Stomach (tissue), 9 donors: Measurements from ENCODE around the gene SKA1. TPM values are rescaled to one million over a fixed set of nuclear protein-coding genes. Genes with fewer than 3 reads are reported as not detected.

Experiments used
- DNase-seq, 2 donors: peaks; one replicate each; pipeline versions ENCODE4 v3.0.0 to v3.0.0-alpha.2; 2013 to 2019
- H3K27ac ChIP-seq, 5 donors: fragments of 200-600 bp in 4 of 5; sonication (generic) in 4 of 5; one replicate each; pipeline ENCODE4 v1.5.1; 2013 to 2019; ENCODE audit warnings: mild to moderate bottlenecking in 1 of 5, moderate library complexity in 1 of 5
- H3K27me3 ChIP-seq, 3 donors: fragments of 200-600 bp; sonication (generic); one replicate each; pipeline ENCODE4 v1.5.1; 2017 to 2019; ENCODE audit warnings: mixed run types in 1 of 3
- H3K36me3 ChIP-seq, 4 donors: fragments of 200-600 bp; sonication (generic); 1 replicate in 3 of 4; 2 replicates in 1 of 4; pipeline ENCODE4 v1.5.1; 2016 to 2019
- H3K4me1 ChIP-seq, 4 donors: fragments of 200-600 bp; sonication (generic); one replicate each; pipeline ENCODE4 v1.5.1; 2016 to 2019
- H3K4me3 ChIP-seq, 4 donors: fragments of 200-600 bp; sonication (generic) in 3 of 4; one replicate each; pipeline ENCODE4 v1.5.1; 2016 to 2019; ENCODE audit warnings: mild to moderate bottlenecking in 1 of 4
- H3K9me3 ChIP-seq, 4 donors: fragments of 200-600 bp; sonication (generic); one replicate each; pipeline ENCODE4 v1.5.1; 2016 to 2019
- EP300 ChIP-seq: sonication (generic); formaldehyde crosslinking; IDR thresholded peaks from one replicate; pipeline ENCODE4 v1.6.1; 2017; ENCODE audit warnings: antibody characterized with exemption
- POLR2A ChIP-seq, 4 donors: fragments of 450-650 bp; IDR thresholded peaks; one replicate each; pipeline ENCODE4 v1.6.1; 2016; ENCODE audit warnings: antibody characterized with exemption in 4 of 4, control low read depth in 2 of 4, mild to moderate bottlenecking in 1 of 4, moderate library complexity in 1 of 4
- POLR2AphosphoS5 ChIP-seq, 3 donors: sonication (generic); formaldehyde crosslinking; IDR thresholded peaks; one replicate each; pipeline ENCODE4 v1.6.1; 2016; ENCODE audit warnings: antibody characterized with exemption in 3 of 3
- WGBS, 5 donors: extraction: QIAGEN DNeasy Blood & Tissue Kit in 3 of 5; methylation state at CpG; one replicate each; pipeline versions ENCODE4 v1.1.5 to v1.1.7; 2013 to 2018; 5-methylcytosine and 5-hydroxymethylcytosine counted together
- intact Hi-C: fragments of 100-400 bp; cut with DNase I; formaldehyde crosslinking; loops from one replicate; pipeline ENCODE4 v1.15.1; 2023; ENCODE audit warnings: low total_unique reads
- polyA plus RNA-seq, 3 donors: library from polyadenylated mRNA; stranded (reverse); fragments of 200-250 nt; gene quantifications; one replicate each; pipeline ENCODE4 v1.2.3, GENCODE V29; 2013
- total RNA-seq, 5 donors: library from RNA; depleted of rRNA; stranded (reverse); fragments of >200 nt; gene quantifications; one replicate each; pipeline versions ENCODE4 v1.1.0 to v1.2.3, GENCODE V29; 2014 to 2016
- TF ChIP-seq, protein P1 (sequence below), 7 experiments: fragments of 450-650 bp in 4 of 7; fragments of 200-600 bp in 3 of 7; sonication (generic) in 3 of 7; IDR thresholded peaks; one replicate each; pipeline ENCODE4 v1.5.1; 2016 to 2019; ENCODE audit warnings: antibody characterized with exemption in 7 of 7, control low read depth in 2 of 7, mild to moderate bottlenecking in 1 of 7
- donor health status: healthy with polysubstance abuse.
- donor health status: Bipolar disorder and iron deficiency.
- donor health status: healthy.

Gene SKA1
- total and polyA plus RNA-seq, 8 donors, result 0.46 to 3.3 (median 2.1) TPM; not detected in 3

DNA sequence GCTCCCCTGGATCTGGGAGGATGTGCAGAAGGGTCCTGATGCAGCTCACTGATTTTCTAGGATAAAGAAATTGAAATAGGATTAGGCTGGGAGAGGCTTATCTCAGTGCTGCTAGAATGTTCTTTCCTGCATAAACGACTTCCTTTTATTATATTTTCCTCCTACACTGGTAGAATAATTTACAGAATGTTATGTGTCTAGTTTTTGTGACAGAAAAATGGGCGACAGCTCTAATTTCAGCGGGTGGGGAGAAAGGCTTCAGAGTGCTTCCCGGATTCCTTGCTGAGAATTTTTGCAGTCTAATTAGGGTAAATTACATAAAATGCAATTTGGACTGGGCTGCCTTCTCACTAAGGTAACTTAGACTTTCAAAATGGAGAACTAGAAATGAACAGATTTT, 66.2 kb downstream of the SKA1 start:
- Histone ChIP-seq H3K27me3 (no peaks in the 10 kb centered on the region), H3K4me3 (no peak overlapping the region), H3K27ac (no peak overlapping the region), H3K4me1 (peaks cover 0 to 5% (median 0%) of the 10 kb centered on the region in 4 donors), H3K9me3 (peaks cover 0 to 14% (median 10%) of the 10 kb centered on the region in 4 donors), H3K36me3 (no peaks in the 10 kb centered on the region)
- 34 to 59% (median 55%) methylated on average over 4 of the region's 4 CpGs for WGBS, 5 donors
- intact Hi-C loops, result no loop called here
- TF ChIP-seq POLR2A (IDR thresholded peaks at IDR 0.05) (no peak), EP300 (no peak), POLR2AphosphoS5 (IDR thresholded peaks at IDR 0.05) (no peak)
- TF ChIP-seq, protein P1, sequence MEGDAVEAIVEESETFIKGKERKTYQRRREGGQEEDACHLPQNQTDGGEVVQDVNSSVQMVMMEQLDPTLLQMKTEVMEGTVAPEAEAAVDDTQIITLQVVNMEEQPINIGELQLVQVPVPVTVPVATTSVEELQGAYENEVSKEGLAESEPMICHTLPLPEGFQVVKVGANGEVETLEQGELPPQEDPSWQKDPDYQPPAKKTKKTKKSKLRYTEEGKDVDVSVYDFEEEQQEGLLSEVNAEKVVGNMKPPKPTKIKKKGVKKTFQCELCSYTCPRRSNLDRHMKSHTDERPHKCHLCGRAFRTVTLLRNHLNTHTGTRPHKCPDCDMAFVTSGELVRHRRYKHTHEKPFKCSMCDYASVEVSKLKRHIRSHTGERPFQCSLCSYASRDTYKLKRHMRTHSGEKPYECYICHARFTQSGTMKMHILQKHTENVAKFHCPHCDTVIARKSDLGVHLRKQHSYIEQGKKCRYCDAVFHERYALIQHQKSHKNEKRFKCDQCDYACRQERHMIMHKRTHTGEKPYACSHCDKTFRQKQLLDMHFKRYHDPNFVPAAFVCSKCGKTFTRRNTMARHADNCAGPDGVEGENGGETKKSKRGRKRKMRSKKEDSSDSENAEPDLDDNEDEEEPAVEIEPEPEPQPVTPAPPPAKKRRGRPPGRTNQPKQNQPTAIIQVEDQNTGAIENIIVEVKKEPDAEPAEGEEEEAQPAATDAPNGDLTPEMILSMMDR (IDR thresholded peaks at IDR 0.05), result no peak
- DNase-seq, result no peak

- TF ChIP-seq POLR2A (IDR thresholded peaks at IDR 0.05) (no peak), EP300 (no peak), POLR2AphosphoS5 (IDR thresholded peaks at IDR 0.05) (no peak)
- no peak overlapping the region for H3K27ac ChIP-seq
- H3K27me3 ChIP-seq, result no peaks in the 10 kb centered on the region
- H3K4me3 ChIP-seq, result no peak overlapping the region
- intact Hi-C loops, result no loop called here
- peaks cover 0 to 14% (median 10%) of the 10 kb centered on the region in 4 donors for H3K9me3 ChIP-seq
- DNase-seq, result peak in 1 of 2 donors; percentile 21
- 23 to 52% (median 36%) methylated on average over 1 of the region's 1 CpG for WGBS, 5 donors
- H3K36me3 ChIP-seq, result no peaks in the 10 kb centered on the region
- peaks cover 0 to 5% (median 0%) of the 10 kb centered on the region in 4 donors for H3K4me1 ChIP-seq
Measured at GRCh38 chr18:50441501-50441900, 66.7 kb downstream of the SKA1 start.

Other genes starting within 250 kb of the SKA1 start
- 100 to 1,000 TPM in 1 of 5 donors, 10 to 100 TPM in 4; 18.7 to 224 (median 54.5) TPM for gene MYO5B, start 179.9 kb upstream of the SKA1 start, total RNA-seq
- 10 to 100 TPM; 13.6 to 38.2 (median 15.0) TPM for gene MYO5B, start 179.9 kb upstream of the SKA1 start, polyA plus RNA-seq
- 1 to 10 TPM in 1 of 5 donors, not detected in 4; 4.1 TPM for gene CFAP53, start 108.6 kb upstream of the SKA1 start, total RNA-seq
- gene CFAP53, start 108.6 kb upstream of the SKA1 start, polyA plus RNA-seq, result under 1 TPM; 0.25 to 0.85 (median 0.61) TPM
- gene MBD1, start 93.5 kb upstream of the SKA1 start, total RNA-seq, result 100 to 1,000 TPM in 1 of 5 donors, 10 to 100 TPM in 4; 54.6 to 162 (median 74.7) TPM
- gene MBD1, start 93.5 kb upstream of the SKA1 start, polyA plus RNA-seq, result 10 to 100 TPM; 27.0 to 32.2 (median 30.0) TPM
- gene CXXC1, start 87.4 kb upstream of the SKA1 start, total RNA-seq, result 100 to 1,000 TPM in 3 of 5 donors, 10 to 100 TPM in 2; 31.9 to 195 (median 112) TPM
- 10 to 100 TPM; 56.1 to 78.5 (median 64.4) TPM for gene CXXC1, start 87.4 kb upstream of the SKA1 start, polyA plus RNA-seq
- gene MAPK4, start 185.0 kb downstream of the SKA1 start, total RNA-seq, result 10 to 100 TPM in 3 of 5 donors, 1 to 10 TPM in 2; 3.1 to 86.0 (median 22.2) TPM
- gene MAPK4, start 185.0 kb downstream of the SKA1 start, polyA plus RNA-seq, result 1 to 10 TPM in 1 of 3 donors, under 1 TPM in 2; 0.19 to 1.4 (median 0.46) TPM